ENCODE results near the gene GLYATL2.

GLYATL2 gene, protein sequence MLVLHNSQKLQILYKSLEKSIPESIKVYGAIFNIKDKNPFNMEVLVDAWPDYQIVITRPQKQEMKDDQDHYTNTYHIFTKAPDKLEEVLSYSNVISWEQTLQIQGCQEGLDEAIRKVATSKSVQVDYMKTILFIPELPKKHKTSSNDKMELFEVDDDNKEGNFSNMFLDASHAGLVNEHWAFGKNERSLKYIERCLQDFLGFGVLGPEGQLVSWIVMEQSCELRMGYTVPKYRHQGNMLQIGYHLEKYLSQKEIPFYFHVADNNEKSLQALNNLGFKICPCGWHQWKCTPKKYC

GRCh38 chr11:58844361-58845005 lies at the start of gene GLYATL2:
GLYATL2 (minus strand) TSS chr11:58844704; CDS start chr11:58839612, 5,092 bp downstream.
- DNase-seq (ENCODE audit: low read depth), result no peak

DNA sequence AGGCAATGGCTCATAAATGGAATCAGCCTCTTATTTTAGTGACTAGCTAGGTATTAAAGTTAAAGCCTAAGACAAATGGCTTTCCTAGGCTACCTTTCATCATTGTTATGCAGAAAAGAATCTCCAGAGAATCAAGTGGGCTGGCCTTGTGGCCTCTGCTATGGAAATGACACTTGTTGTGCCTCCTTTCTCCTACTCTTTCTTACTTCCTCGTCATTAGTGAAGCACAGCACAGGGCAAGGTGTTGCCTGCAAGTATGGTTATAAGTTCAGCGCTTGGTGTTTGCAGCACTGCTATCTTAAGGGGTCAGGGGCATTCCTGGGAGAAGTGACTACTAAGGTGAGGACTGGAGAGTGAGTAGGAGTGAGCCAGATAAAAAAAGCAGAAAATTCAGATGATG lies 49.4 kb upstream of the GLYATL2 start:
- no peak for DNase-seq (ENCODE audit: low read depth)

- no peak for DNase-seq (ENCODE audit: low read depth)
Measured at GRCh38 chr11:58888579-58888978, 44.1 kb upstream of the GLYATL2 start.

DNA sequence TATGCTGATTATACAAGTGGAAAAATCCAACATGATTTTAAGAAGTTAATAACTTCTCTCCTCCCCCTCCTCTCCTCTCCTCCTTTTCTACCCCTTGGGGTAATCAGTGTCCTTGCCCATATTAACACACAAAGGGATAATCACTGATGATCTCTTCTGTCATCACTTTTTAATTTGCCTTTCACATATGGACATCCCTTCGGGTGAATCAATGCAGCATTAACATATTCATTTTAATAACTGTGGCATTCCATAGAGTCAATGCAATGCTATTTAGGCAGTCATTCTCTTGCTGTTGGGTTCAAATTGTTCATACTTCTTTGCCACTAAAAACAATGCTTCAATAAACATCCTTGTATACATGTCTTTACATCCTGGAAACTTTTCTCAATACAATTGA lies 42.9 kb upstream of the GLYATL2 start:
- DNase-seq (ENCODE audit: low read depth), result no peak

- no peak for DNase-seq (ENCODE audit: low read depth)
Measured at GRCh38 chr11:58880625-58881024, 36.1 kb upstream of the GLYATL2 start.

GRCh38 chr11:58880166-58880565 lies 35.7 kb upstream of the GLYATL2 start:
- DNase-seq (ENCODE audit: low read depth), result no peak

DNA sequence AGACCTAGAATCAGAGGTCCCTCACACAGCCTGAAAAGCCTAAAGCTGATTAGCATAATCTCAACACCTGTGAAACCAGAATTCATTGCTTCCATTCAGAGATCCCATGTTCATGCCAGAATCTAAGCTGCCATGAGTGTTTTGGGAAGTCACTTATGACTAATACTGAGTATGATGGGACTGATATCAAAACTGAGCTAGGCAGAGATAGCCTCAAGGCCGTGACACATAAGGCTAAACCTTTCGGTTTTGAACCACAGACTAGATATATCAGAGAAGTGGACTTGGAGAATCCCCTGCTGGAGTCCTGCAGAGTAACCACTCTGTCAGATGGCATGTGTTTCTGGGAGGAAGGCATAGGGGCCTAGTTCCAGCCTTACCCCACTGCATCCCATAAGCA lies 23.1 kb upstream of the GLYATL2 start:
- no peak for DNase-seq (ENCODE audit: low read depth)

- no peak for DNase-seq (ENCODE audit: low read depth)
Measured at GRCh38 chr11:58866788-58867187, 22.3 kb upstream of the GLYATL2 start.

GRCh38 chr11:58864335-58864734 lies 19.8 kb upstream of the GLYATL2 start:
- DNase-seq (ENCODE audit: low read depth), result no peak

- no peak for DNase-seq (ENCODE audit: low read depth)
Measured at GRCh38 chr11:58863697-58864096, 19.2 kb upstream of the GLYATL2 start.

DNA sequence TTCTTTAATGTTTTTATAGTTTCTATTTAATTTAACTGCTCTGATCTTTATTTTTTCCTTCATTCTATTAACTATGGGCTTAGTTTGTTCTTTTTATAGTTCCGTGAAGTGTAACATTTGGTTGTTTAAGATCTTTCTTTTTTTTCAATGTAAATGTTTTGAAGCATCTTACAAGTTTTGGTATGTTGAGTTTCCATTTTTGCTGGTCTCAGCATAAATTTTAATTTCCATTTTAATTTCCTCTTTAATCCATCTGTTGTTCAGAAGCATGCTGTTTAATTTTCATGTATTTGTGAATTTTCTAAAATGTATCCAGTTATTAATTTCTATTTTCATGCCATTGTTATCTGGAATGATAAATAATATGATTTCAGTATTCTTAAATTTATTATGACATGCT lies 17.0 kb upstream of the GLYATL2 start:
- no peak for DNase-seq (ENCODE audit: low read depth)

DNA sequence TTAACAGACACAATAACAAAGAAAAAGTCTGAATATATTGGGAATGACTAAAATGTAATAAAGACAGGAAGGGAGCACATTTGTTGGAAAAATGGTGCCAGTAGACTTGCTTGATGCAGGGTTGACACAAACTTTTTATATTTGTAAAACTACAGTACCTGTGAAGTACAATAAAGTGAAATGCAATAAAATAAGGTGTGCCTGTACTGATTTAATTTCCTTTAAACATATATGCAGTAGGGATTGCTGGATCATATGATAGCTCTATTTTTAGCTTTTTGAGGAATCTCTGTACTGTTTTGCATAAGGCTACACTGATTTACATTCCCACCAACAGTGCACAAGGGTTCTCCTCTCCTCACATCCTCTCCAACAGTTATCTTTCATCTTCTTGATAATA lies 12.3 kb upstream of the GLYATL2 start:
- no peak for DNase-seq (ENCODE audit: low read depth)

DNA sequence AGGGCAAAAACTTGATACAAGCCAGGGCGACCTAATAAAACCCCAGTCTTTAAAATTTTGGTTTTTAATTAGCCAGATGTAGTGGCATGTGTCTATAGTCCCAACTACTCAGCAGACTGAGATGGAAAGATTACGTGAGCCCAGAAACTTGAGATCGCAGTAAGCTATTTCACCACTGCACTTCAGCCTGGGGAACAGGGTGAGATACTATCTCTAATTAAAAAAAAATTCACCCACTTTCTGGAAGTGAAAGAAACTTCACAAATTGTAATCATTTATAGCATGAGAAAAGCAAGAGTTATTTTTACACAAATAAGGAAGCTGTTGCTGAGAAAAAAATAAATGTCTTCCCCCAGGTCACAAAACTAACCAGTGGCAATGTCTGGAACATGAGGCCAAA lies 882 bp upstream of the GLYATL2 start:
- no peak for DNase-seq (ENCODE audit: low read depth)

- no peak for DNase-seq (ENCODE audit: low read depth)
Measured at GRCh38 chr11:58837707-58838388, 6.7 kb downstream of the GLYATL2 start.

DNA sequence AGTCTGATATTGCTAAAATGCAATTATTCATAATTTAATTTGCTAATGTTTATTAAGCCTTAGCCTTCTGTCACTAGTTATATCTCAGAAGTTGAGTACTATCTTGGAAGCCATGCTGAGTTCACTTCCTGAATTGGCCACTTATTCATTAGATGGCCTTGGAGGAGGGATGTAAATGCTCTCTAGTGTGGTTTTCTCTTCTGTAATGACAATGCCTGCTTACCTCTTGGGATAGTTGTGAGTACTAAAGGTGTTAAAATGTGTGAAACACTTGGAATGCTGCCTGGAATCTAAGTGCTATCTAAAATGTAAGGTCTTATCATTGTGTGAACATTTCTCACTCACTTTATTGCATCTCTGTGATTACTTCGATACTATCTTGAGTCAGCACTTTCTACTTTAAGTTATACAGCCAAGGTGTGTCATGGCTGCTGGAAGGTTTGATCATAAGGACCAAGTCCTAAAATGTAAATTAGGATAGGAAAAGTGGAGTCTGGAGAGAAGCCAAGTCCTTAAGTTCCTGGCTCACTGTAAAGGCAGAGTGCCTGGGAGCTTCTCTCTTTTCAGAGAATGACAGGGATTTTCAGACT lies 12.4 kb downstream of the GLYATL2 start:
- DNase-seq (ENCODE audit: low read depth), result no peak

DNA sequence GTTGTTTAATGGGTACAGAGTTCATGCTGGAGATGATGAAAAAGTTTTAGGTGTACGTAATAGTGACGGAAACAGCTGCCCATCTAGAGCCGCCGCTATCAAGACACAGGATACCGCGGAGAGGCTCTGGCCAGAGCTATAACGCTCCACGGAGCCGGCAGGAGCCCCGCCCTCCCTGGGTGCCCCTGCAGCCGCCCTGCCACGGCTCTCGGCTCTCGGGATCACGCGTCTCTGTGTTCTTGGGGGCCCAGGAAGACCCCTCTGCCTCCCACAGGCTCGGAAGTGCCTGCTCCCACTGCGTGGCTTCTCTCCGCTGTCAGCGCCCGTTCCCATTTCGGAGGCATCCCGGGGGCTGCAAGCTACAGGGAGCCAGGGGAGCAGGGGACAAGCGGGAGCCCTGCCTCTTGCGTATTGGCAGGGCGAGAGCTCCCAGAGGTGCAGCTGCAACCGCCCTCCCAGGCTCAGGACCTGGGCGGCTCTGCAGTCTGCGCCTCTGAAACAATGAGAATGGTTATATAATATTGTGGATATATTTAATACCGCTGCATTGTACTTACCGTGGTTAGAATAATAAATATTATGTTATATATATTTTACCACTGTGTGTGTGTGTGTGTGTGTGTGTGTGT lies 13.7 kb downstream of the GLYATL2 start:
- no peak for DNase-seq (ENCODE audit: low read depth)

DNA sequence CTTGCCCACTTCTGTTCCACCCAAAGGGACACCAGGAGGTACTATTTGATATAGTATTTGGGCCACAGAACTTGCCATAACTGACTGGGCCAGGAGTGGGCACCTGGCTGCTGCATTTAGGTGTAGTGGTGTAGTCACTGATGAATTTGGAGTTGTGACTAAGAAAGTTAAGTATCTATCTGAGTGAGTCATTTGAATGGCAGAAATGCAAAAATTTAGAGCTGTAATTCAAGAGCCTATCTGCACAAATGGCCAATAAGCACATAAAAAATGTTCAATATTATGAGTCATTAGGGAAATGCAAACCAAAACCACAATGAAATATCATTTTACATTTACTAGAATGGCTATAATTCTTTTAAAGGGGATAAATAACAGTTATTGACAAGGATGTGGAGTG lies 14.7 kb downstream of the GLYATL2 start:
- DNase-seq (ENCODE audit: low read depth), result no peak

DNA sequence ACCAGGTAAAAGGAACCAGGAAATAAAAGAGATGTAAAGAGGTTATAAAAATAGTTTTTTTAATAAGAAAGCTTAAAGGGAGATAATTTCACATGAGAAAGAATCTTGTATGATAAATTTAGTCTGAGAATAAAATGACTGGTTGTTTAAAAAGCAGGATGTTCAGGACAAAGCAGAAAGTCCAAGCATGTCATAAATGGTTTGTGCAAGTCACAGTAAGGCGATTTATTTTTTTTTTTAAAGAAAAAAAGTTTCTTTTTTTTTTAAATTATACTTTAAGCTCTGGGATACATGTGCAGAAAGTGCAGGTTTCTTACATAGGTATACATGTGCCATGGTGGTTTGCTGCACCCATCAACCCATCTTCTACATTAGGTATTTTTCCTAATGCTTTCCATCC lies 30.8 kb downstream of the GLYATL2 start:
- DNase-seq (ENCODE audit: low read depth), result no peak

- no peak for DNase-seq (ENCODE audit: low read depth)
Measured at GRCh38 chr11:58811499-58811898, 33.0 kb downstream of the GLYATL2 start.

- DNase-seq (ENCODE audit: low read depth), result no peak
Measured at GRCh38 chr11:58807343-58807742, 37.2 kb downstream of the GLYATL2 start.

GRCh38 chr11:58805065-58805464 lies 39.4 kb downstream of the GLYATL2 start:
- no peak for DNase-seq (ENCODE audit: low read depth)

DNA sequence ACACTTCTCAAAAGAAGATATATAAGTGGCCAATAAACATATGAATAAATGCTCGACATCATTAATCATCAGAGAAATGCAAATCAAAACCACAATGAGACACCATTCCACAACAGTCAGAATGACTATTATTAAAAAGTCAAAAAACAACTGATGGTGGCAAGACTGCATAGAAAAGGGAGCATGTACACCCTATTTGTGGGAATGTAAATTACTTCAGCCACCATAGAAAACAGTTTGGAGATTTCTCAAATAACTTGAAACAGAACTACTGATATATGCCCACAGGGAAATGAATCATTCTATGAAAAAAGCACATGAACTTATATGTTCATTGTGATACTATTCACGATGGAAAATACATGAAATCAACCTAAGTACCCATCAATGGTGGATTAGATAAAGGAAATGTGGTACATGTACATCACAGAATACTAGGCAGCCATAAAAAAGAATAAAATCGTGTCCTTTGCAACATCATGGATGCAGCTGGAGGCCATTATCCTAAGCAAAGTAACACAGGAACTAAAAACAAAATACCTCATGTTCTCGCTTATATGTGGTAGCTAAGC lies 42.4 kb downstream of the GLYATL2 start:
- no peak for DNase-seq (ENCODE audit: low read depth)
